Liver (tissue), 9 donors: ENCODE data around the gene GDPD5. TPM values are rescaled to one million over a fixed set of nuclear protein-coding genes. Genes with fewer than 3 reads are reported as not detected.

Experiments
- DNase-seq: peaks from one replicate; pipeline ENCODE4 v3.0.0-alpha.2; 2017; ENCODE audit warnings: low spot score
- H3K27ac ChIP-seq, 2 donors: one replicate each; pipeline ENCODE4 v1.7.0; 2013; ENCODE audit warnings: inconsistent platforms in 2 of 2, low read length in 2 of 2, control low read depth in 1 of 2, low read depth in 1 of 2, mild to moderate bottlenecking in 1 of 2
- H3K27me3 ChIP-seq, 4 donors: one replicate each; pipeline versions ENCODE4 v1.6.1 to v1.7.0; 2013; ENCODE audit warnings: low read length in 3 of 4, inconsistent platforms in 1 of 4, mild to moderate bottlenecking in 1 of 4, moderate library complexity in 1 of 4; ENCODE audit not compliant: control insufficient read depth in 4 of 4, insufficient read depth in 4 of 4
- H3K36me3 ChIP-seq, 4 donors: one replicate each; pipeline versions ENCODE4 v1.6.1 to v1.7.0; 2013; ENCODE audit warnings: low read length in 3 of 4, mild to moderate bottlenecking in 3 of 4, low read depth in 1 of 4, moderate library complexity in 1 of 4; ENCODE audit not compliant: control insufficient read depth in 4 of 4, insufficient read depth in 3 of 4
- H3K4me1 ChIP-seq, 4 donors: one replicate each; pipeline versions ENCODE4 v1.6.1 to v1.7.0; 2013; ENCODE audit warnings: low read length in 3 of 4, mild to moderate bottlenecking in 3 of 4, moderate library complexity in 1 of 4; ENCODE audit not compliant: control insufficient read depth in 4 of 4, insufficient read depth in 4 of 4
- H3K4me3 ChIP-seq, 3 donors: one replicate each; pipeline versions ENCODE4 v1.6.1 to v1.7.0; 2013; ENCODE audit warnings: low read length in 3 of 3, control low read depth in 1 of 3, low read depth in 1 of 3, mild to moderate bottlenecking in 1 of 3
- H3K9ac ChIP-seq, 2 donors: one replicate each; pipeline ENCODE4 v1.7.0; 2013; ENCODE audit warnings: low read length in 2 of 2, mild to moderate bottlenecking in 2 of 2, moderate library complexity in 2 of 2, control low read depth in 1 of 2, low read depth in 1 of 2
- H3K9me3 ChIP-seq, 4 donors: one replicate each; pipeline versions ENCODE4 v1.6.1 to v1.7.0; 2013; ENCODE audit warnings: low read length in 3 of 4; ENCODE audit not compliant: control insufficient read depth in 4 of 4
- ATF3 ChIP-seq: IDR thresholded peaks from 2 replicates; pipeline ENCODE4 v1.6.1; 2016; ENCODE audit warnings: antibody characterized with exemption
- CTCF ChIP-seq: fragments of 150-350 bp; IDR thresholded peaks from 2 replicates; pipeline ENCODE4 v1.5.1; 2017; ENCODE audit warnings: improper control_type of control experiment, low read depth, low read length; ENCODE audit not compliant: missing input control
- EGR1 ChIP-seq, 2 donors: IDR thresholded peaks; 2 replicates each; pipeline ENCODE4 v1.6.1; 2016 to 2018; ENCODE audit warnings: antibody characterized with exemption in 2 of 2, low read depth in 2 of 2
- FOXA1 ChIP-seq: IDR thresholded peaks from 2 replicates; pipeline ENCODE4 v1.6.1; 2016; ENCODE audit warnings: antibody characterized with exemption
- FOXA2 ChIP-seq: IDR thresholded peaks from 2 replicates; pipeline ENCODE4 v1.6.1; 2016; ENCODE audit warnings: antibody characterized with exemption
- GABPA ChIP-seq, 2 donors: IDR thresholded peaks in 1 of 2; conservative IDR thresholded peaks in 1 of 2; 2 replicates each; pipeline ENCODE4 v1.6.1; 2016; ENCODE audit warnings: antibody characterized with exemption in 2 of 2, mild to moderate bottlenecking in 1 of 2, moderate library complexity in 1 of 2
- HNF4A ChIP-seq, 2 donors: conservative IDR thresholded peaks; 2 replicates each; pipeline ENCODE4 v1.6.1; 2016; ENCODE audit warnings: antibody characterized with exemption in 2 of 2, mild to moderate bottlenecking in 2 of 2
- HNF4G ChIP-seq: IDR thresholded peaks from 2 replicates; pipeline ENCODE4 v1.6.1; 2016; ENCODE audit warnings: antibody characterized with exemption
- NR2F2 ChIP-seq: IDR thresholded peaks from 2 replicates; pipeline ENCODE4 v1.6.1; 2016; ENCODE audit warnings: antibody characterized with exemption
- RAD21 ChIP-seq, 2 donors: IDR thresholded peaks; 2 replicates each; pipeline ENCODE4 v1.6.1; 2016; ENCODE audit warnings: antibody characterized with exemption in 2 of 2, mild to moderate bottlenecking in 2 of 2
- RXRA ChIP-seq, 2 donors: IDR thresholded peaks; 2 replicates each; pipeline ENCODE4 v1.6.1; 2017 to 2018; ENCODE audit warnings: antibody characterized with exemption in 2 of 2, mild to moderate bottlenecking in 1 of 2
- SP1 ChIP-seq: IDR thresholded peaks from 2 replicates; pipeline ENCODE4 v1.6.1; 2018; ENCODE audit warnings: antibody characterized with exemption, mild to moderate bottlenecking
- TAF1 ChIP-seq: conservative IDR thresholded peaks from 2 replicates; pipeline ENCODE4 v1.6.1; 2016; ENCODE audit warnings: antibody characterized with exemption, mild to moderate bottlenecking
- WGBS: extraction: QIAGEN DNeasy Blood & Tissue Kit; methylation state at CpG from one replicate; pipeline ENCODE4 v1.1.7; 2013; 5-methylcytosine and 5-hydroxymethylcytosine counted together
- polyA plus RNA-seq, 2 donors: library from polyadenylated mRNA; stranded (reverse) in 1 of 2; unstranded in 1 of 2; fragments of 200-250 nt in 1 of 2; fragments of >200 nt in 1 of 2; fragmentation: Nextera tagmentation in 1 of 2; extraction: Ambion mirVana in 1 of 2; gene quantifications; one replicate each; pipeline versions ENCODE4 v1.2.1 to v1.2.3, GENCODE V29; 2013 to 2015
- total RNA-seq, 2 donors: library from RNA; depleted of rRNA; stranded (reverse); fragments of >200 nt; gene quantifications; one replicate each; pipeline ENCODE4 v1.2.3, GENCODE V29; 2014
- TF ChIP-seq, protein P1 (sequence below): IDR thresholded peaks from 2 replicates; pipeline ENCODE4 v1.6.1; 2016; ENCODE audit warnings: antibody characterized with exemption, mild to moderate bottlenecking
- donor health status: healthy.
- donor health status: healthy.
- donor health status: healthy.
- donor health status: healthy.
- donor health status: healthy.

GDPD5 gene
- total and polyA plus RNA-seq, 4 donors: 3.0 to 22.8 (median 4.2) TPM

GRCh38 chr11:75402002-75402773, 123.6 kb downstream of the GDPD5 start:
- Histone ChIP-seq H3K9me3 (no peaks in the 10 kb centered on the region), H3K27me3 (no peaks in the 10 kb centered on the region), H3K4me3 (no peak overlapping the region), H3K4me1 (peaks cover 0 to 14% (median 4%) of the 10 kb centered on the region in 4 donors), H3K36me3 (peaks cover 9 to 57% (median 54%) of the 10 kb centered on the region in 4 donors), H3K9ac (no peak overlapping the region), H3K27ac (no peak overlapping the region)
- no peak for DNase-seq
- WGBS: 87% methylated on average over 10 of the region's 10 CpGs
- TF ChIP-seq FOXA2 (no peak), RAD21 (IDR thresholded peaks at IDR 0.05) (no peak), HNF4G (no peak), TAF1 (no peak), RXRA (IDR thresholded peaks at IDR 0.05) (no peak), CTCF (no peak), GABPA (IDR thresholded peaks at IDR 0.05 in 1 of 2, conservative IDR thresholded peaks at IDR 0.05 in 1 of 2) (no peak), NR2F2 (no peak), FOXA1 (no peak), EGR1 (IDR thresholded peaks at IDR 0.05; ENCODE audit: low read depth in 2 of 2) (no peak), HNF4A (conservative IDR thresholded peaks at IDR 0.05) (no peak), SP1 (no peak), ATF3 (no peak)
- TF ChIP-seq, protein P1, sequence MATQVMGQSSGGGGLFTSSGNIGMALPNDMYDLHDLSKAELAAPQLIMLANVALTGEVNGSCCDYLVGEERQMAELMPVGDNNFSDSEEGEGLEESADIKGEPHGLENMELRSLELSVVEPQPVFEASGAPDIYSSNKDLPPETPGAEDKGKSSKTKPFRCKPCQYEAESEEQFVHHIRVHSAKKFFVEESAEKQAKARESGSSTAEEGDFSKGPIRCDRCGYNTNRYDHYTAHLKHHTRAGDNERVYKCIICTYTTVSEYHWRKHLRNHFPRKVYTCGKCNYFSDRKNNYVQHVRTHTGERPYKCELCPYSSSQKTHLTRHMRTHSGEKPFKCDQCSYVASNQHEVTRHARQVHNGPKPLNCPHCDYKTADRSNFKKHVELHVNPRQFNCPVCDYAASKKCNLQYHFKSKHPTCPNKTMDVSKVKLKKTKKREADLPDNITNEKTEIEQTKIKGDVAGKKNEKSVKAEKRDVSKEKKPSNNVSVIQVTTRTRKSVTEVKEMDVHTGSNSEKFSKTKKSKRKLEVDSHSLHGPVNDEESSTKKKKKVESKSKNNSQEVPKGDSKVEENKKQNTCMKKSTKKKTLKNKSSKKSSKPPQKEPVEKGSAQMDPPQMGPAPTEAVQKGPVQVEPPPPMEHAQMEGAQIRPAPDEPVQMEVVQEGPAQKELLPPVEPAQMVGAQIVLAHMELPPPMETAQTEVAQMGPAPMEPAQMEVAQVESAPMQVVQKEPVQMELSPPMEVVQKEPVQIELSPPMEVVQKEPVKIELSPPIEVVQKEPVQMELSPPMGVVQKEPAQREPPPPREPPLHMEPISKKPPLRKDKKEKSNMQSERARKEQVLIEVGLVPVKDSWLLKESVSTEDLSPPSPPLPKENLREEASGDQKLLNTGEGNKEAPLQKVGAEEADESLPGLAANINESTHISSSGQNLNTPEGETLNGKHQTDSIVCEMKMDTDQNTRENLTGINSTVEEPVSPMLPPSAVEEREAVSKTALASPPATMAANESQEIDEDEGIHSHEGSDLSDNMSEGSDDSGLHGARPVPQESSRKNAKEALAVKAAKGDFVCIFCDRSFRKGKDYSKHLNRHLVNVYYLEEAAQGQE: no peak

DNA sequence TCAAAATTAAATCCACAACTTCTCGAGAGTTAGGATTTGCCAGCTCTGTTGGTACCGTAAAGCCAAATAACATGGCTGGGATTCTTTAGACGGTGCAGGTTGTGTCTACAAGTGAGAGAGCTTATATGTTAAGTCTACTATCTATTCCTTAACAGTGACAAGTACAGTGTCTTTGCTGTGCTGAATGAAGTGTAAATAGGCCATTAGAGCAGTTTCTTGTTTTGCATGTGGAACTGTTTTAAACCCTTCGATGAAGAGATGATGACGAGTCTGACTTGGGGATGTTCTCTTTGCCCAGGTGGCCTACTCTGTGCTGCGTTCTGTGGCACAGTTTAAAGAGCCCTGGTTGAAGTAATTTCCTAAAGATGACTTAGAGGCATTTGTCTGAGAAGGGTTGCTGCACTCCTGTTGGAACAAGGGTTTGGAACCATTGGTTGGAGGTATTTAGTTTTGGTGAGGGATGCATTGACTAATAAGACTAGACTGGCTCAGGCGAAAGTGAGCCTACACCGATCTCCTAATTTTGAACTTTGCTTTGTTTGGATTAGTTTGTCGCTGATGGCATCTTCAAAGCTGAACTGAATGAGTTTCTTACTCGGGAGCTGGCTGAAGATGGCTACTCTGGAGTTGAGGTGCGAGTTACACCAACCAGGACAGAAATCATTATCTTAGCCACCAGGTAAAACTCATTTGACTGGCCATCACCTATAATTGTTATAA, 125.4 kb downstream of the GDPD5 start:
- DNase-seq: no peak

More for the DNA sequence above, 125.4 kb downstream of the GDPD5 start:
- no peak for TF ChIP-seq RAD21 (IDR thresholded peaks at IDR 0.05)
- TF ChIP-seq FOXA2: no peak
- TF ChIP-seq HNF4G: no peak
- TF ChIP-seq SP1: no peak
- no peak for TF ChIP-seq GABPA (IDR thresholded peaks at IDR 0.05 in 1 of 2, conservative IDR thresholded peaks at IDR 0.05 in 1 of 2)
- TF ChIP-seq HNF4A (conservative IDR thresholded peaks at IDR 0.05): peak; percentile 37 to 38
- TF ChIP-seq RXRA (IDR thresholded peaks at IDR 0.05): no peak
- Histone ChIP-seq H3K4me3 (peak overlapping the region; percentile 69 to 98 (median 98)), H3K4me1 (peaks cover 0 to 14% (median 4%) of the 10 kb centered on the region in 4 donors), H3K36me3 (peaks cover 4 to 40% (median 39%) of the 10 kb centered on the region in 4 donors), H3K27me3 (no peaks in the 10 kb centered on the region), H3K9me3 (no peaks in the 10 kb centered on the region), H3K9ac (peak overlapping the region; percentile 95 to 99), H3K27ac (peak overlapping the region; percentile 89 to 95)
- 10% methylated on average over 11 of the region's 11 CpGs for WGBS
